GM12892 (cell line): Measurements from ENCODE around the gene OPN3.

Source experiments
- DNase-seq: peaks from one replicate; pipeline ENCODE4 v3.0.0; 2011; ENCODE audit not compliant: insufficient read length
- FAIRE-seq: peaks from 2 replicates; lab custom pipeline; 2011; peaks lifted over from hg19 to GRCh38; lab: Jason Lieb, UNC
- POLR2A ChIP-seq: IDR thresholded peaks from 2 replicates; pipeline ENCODE4 v1.6.1; 2011; ENCODE audit warnings: low read depth, low read length, control low read depth
- POLR2AphosphoS5 ChIP-seq: IDR thresholded peaks from 2 replicates; pipeline ENCODE4 v1.6.1; 2011; ENCODE audit warnings: low read depth, low read length, control low read depth
- TAF1 ChIP-seq: IDR thresholded peaks from 2 replicates; pipeline ENCODE4 v1.6.1; 2011; ENCODE audit warnings: low read depth, mild to moderate bottlenecking, control low read depth, low read length, borderline replicate concordance

OPN3 gene

GRCh38 chr1:241614572-241614971, 25.6 kb downstream of the OPN3 start:
- TF ChIP-seq TAF1 (no peak), POLR2A (no peak), POLR2AphosphoS5 (no peak)
- DNase-seq (no peak), FAIRE-seq (no peak)

- DNase-seq (no peak), FAIRE-seq (no peak)
- TF ChIP-seq POLR2A (no peak), POLR2AphosphoS5 (no peak)
Measured at GRCh38 chr1:241614144-241614543, 26.0 kb downstream of the OPN3 start.

- TF ChIP-seq POLR2A (no peak), POLR2AphosphoS5 (no peak), TAF1 (no peak)
- no peak for FAIRE-seq
- DNase-seq: no peak
Measured at GRCh38 chr1:241612533-241613477, 27.4 kb downstream of the OPN3 start.

- DNase-seq: no peak
- TF ChIP-seq POLR2AphosphoS5 (no peak), POLR2A (no peak), TAF1 (no peak)
Measured at GRCh38 chr1:241611736-241612135, 28.4 kb downstream of the OPN3 start.

GRCh38 chr1:241611063-241611462, 29.1 kb downstream of the OPN3 start:
- FAIRE-seq (peak; percentile 92), DNase-seq (no peak)
- no peak for TF ChIP-seq POLR2A
- TF ChIP-seq POLR2AphosphoS5: no peak
- no peak for TF ChIP-seq TAF1

More at GRCh38 chr1:241611736-241612135, 28.4 kb downstream of the OPN3 start:
- no peak for FAIRE-seq

- TF ChIP-seq POLR2A (no peak), TAF1 (no peak), POLR2AphosphoS5 (no peak)
- DNase-seq: no peak
- no peak for FAIRE-seq
Measured at GRCh38 chr1:241610056-241610815, 29.9 kb downstream of the OPN3 start.

- no peak for DNase-seq
- FAIRE-seq: no peak
Measured at GRCh38 chr1:241608379-241609033, 31.7 kb downstream of the OPN3 start.

GRCh38 chr1:241607497-241607896, 32.7 kb downstream of the OPN3 start:
- FAIRE-seq (no peak), DNase-seq (no peak)
- no peak for TF ChIP-seq TAF1
- TF ChIP-seq POLR2A: no peak
- no peak for TF ChIP-seq POLR2AphosphoS5

More at GRCh38 chr1:241608379-241609033, 31.7 kb downstream of the OPN3 start:
- TF ChIP-seq POLR2AphosphoS5: no peak

- DNase-seq: no peak
- TF ChIP-seq POLR2AphosphoS5 (no peak), POLR2A (no peak), TAF1 (no peak)
- FAIRE-seq: no peak
Measured at GRCh38 chr1:241606544-241606943, 33.6 kb downstream of the OPN3 start.

- no peak for TF ChIP-seq POLR2A
- no peak for TF ChIP-seq POLR2AphosphoS5
- TF ChIP-seq TAF1: no peak
- DNase-seq (no peak), FAIRE-seq (no peak)
Measured at GRCh38 chr1:241605146-241605805, 34.9 kb downstream of the OPN3 start.

GRCh38 chr1:241603731-241604245, 36.4 kb downstream of the OPN3 start:
- FAIRE-seq (no peak), DNase-seq (no peak)
- TF ChIP-seq TAF1 (no peak), POLR2A (no peak), POLR2AphosphoS5 (no peak)

- no peak for TF ChIP-seq TAF1
- TF ChIP-seq POLR2A: no peak
- TF ChIP-seq POLR2AphosphoS5: no peak
- DNase-seq (no peak), FAIRE-seq (peak; percentile 87)
Measured at GRCh38 chr1:241600496-241600901, 39.7 kb downstream of the OPN3 start.
